T-cell (primary cell): ENCODE measurements around the gene TMSB4X. TPM values are rescaled to one million over a fixed set of nuclear protein-coding genes. Genes with fewer than 3 reads are reported as not detected.
"Not testable (repeated sequence)": the region's sequence is repeated elsewhere in the genome, so short reads cannot be mapped to it uniquely, and the experiment has no call there.

Source experiments
- ATAC-seq, 4 experiments: fragments of 200-7000 bp in 3 of 4; fragments of 150-1000 bp in 1 of 4; cut with Tn5 transposase; replicated peaks in 1 of 4; 1 replicate in 3 of 4; 2 replicates in 1 of 4; pipeline ENCODE4 v1.10.0; 2021; ENCODE audit warnings: moderate library complexity in 3 of 4, mild to moderate bottlenecking in 2 of 4, moderate number of reproducible peaks in 1 of 4
- CTCF ChIA-PET, 2 donors: fragments of 300-600 bp; sonication (Branson Sonifier 250); formaldehyde crosslinking; loops; one replicate each; lab custom pipeline; 2022; ENCODE audit warnings: antibody characterized with exemption in 2 of 2; lab: Charles Lee
- POLR2A ChIA-PET, 2 donors: fragments of 300-600 bp; sonication (Branson Sonifier 250); formaldehyde crosslinking; loops; one replicate each; lab custom pipeline; 2022; ENCODE audit warnings: antibody characterized with exemption in 2 of 2; lab: Charles Lee
- DNase-seq, 35 experiments: peaks; one replicate each; pipeline versions ENCODE4 v3.0.0 to v3.0.0-alpha.2; 2013 to 2023
- H3K27ac ChIP-seq: one replicate; pipeline ENCODE4 v1.5.1; 2013; ENCODE audit warnings: low read length
- H3K27me3 ChIP-seq, 2 experiments: replicated peaks in 1 of 2; 1 replicate in 1 of 2; 2 replicates in 1 of 2; pipeline versions ENCODE4 v1.6.1 to v1.7.0; 2013; ENCODE audit warnings: low read length in 1 of 2, mixed read lengths in 1 of 2; ENCODE audit not compliant: control insufficient read depth in 2 of 2, insufficient read depth in 2 of 2; ENCODE audit errors: extremely low read depth in 1 of 2
- H3K36me3 ChIP-seq, 2 donors: 1 replicate in 1 of 2; 2 replicates in 1 of 2; pipeline versions ENCODE4 v1.6.1 to v1.7.0; 2013; ENCODE audit warnings: low read length in 1 of 2; ENCODE audit not compliant: control insufficient read depth in 2 of 2, insufficient read depth in 1 of 2; ENCODE audit errors: extremely low read depth in 1 of 2
- H3K4me1 ChIP-seq, 2 experiments: 1 replicate in 1 of 2; 2 replicates in 1 of 2; pipeline versions ENCODE4 v1.6.1 to v1.7.0; 2013; ENCODE audit warnings: low read length in 2 of 2, mixed read lengths in 1 of 2; ENCODE audit not compliant: insufficient read depth in 2 of 2, control insufficient read depth in 1 of 2; ENCODE audit errors: extremely low read depth in 1 of 2
- H3K4me3 ChIP-seq, 2 donors: 1 replicate in 1 of 2; 2 replicates in 1 of 2; pipeline versions ENCODE4 v1.5.1 to v1.7.0; 2013; ENCODE audit warnings: mild to moderate bottlenecking in 2 of 2, low read length in 1 of 2, moderate library complexity in 1 of 2; ENCODE audit not compliant: control insufficient read depth in 1 of 2; ENCODE audit errors: extremely low read depth in 1 of 2
- H3K9me3 ChIP-seq: 2 replicates; pipeline ENCODE4 v1.7.0; 2013
- H3K27ac Mint-ChIP-seq, 2 donors: one replicate each; pipeline ENCODE4 v1.8.0; 2020 to 2021; ENCODE audit warnings: mild to moderate bottlenecking in 2 of 2, mixed read lengths in 2 of 2
- H3K27me3 Mint-ChIP-seq, 2 donors: one replicate each; pipeline ENCODE4 v1.8.0; 2021 to 2022; ENCODE audit warnings: mixed read lengths in 2 of 2
- H3K36me3 Mint-ChIP-seq: one replicate; pipeline ENCODE4 v1.8.0; 2021; ENCODE audit warnings: mixed read lengths
- H3K4me1 Mint-ChIP-seq, 3 donors: one replicate each; pipeline ENCODE4 v1.8.0; 2020 to 2022; ENCODE audit warnings: mixed read lengths in 3 of 3, mild to moderate bottlenecking in 1 of 3
- H3K4me3 Mint-ChIP-seq, 3 donors: one replicate each; pipeline ENCODE4 v1.8.0; 2020 to 2022; ENCODE audit warnings: mild to moderate bottlenecking in 3 of 3, mixed read lengths in 3 of 3, moderate library complexity in 3 of 3
- H3K9me3 Mint-ChIP-seq, 3 donors: one replicate each; pipeline ENCODE4 v1.8.0; 2020 to 2022; ENCODE audit warnings: mixed read lengths in 3 of 3
- WGBS: methylation state at CpG from one replicate; pipeline ENCODE4 v1.1.5; 2013; ENCODE audit warnings: missing lambda C conversion rate; ENCODE audit not compliant: insufficient coverage; 5-methylcytosine and 5-hydroxymethylcytosine counted together
- total RNA-seq, 35 experiments: library from RNA in 6 of 35; stranded (reverse) in 6 of 35; fragments of 120-200 nt in 1 of 35; gene quantifications; one replicate each; pipeline versions ENCODE4 v1.2.1 to v1.2.4 and lab custom pipeline; 2013 to 2026

TMSB4X gene
- total RNA-seq, 5 donors from 2014 or later (not counting 1 experiment from before 2014, with no cell fraction given): 5,030 to 6,201 (median 5,880) TPM

DNA sequence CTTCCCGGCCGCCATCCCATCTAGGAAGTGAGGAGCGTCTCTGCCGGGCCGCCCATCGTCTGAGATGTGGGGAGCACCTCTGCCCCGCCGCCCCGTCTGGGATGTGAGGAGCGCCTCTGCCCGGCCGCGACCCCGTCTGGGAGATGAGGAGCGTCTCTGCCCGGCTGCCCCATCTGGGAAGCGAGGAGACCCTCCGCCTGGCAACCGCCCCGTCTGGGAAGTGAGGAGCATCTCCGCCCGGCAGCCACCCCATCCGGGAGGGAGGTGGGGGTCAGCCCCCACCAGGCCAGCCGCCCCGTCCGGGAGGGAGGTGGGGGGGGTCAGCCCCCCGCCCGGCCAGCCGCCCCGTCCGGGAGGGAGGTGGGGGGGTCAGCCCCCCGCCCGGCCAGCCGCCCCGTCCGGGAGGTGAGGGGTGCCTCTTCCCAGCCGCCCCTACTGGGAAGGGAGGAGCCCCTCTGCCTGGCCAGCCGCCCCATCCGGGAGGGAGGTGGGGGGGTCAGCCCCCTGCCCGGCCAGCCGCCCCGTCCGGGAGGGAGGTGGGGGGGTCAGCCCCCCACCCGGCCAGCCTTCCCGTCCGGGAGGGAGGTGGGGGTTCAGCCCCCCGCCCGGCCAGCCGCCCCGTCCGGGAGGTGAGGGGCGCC is 11.6 kb upstream of the TMSB4X start:
- H3K9me3 Mint-ChIP-seq, H3K4me3 ChIP-seq, ATAC-seq, H3K27ac Mint-ChIP-seq, H3K9me3 ChIP-seq, H3K27me3 ChIP-seq, CTCF ChIA-PET, H3K36me3 ChIP-seq, H3K36me3 Mint-ChIP-seq, H3K27ac ChIP-seq, H3K4me3 Mint-ChIP-seq, DNase-seq, POLR2A ChIA-PET: not testable (repeated sequence)
- H3K4me1 ChIP-seq: peaks cover 27 to 44% of the 10 kb centered on the region in 2 experiments
- H3K27me3 Mint-ChIP-seq: peaks cover 0 to 21% of the 10 kb centered on the region in 2 donors
- WGBS: no CpG with 5 or more reads among the region's 52 CpGs
- H3K4me1 Mint-ChIP-seq: peaks cover 60 to 65% (median 62%) of the 10 kb centered on the region in 3 donors

- Mint-ChIP-seq H3K27me3 (peaks cover 0 to 21% of the 10 kb centered on the region in 2 donors), H3K4me3 (no peak overlapping the region), H3K36me3 (no peaks in the 10 kb centered on the region), H3K27ac (peak overlapping the region; percentile 34 to 81), H3K4me1 (peaks cover 60 to 65% (median 63%) of the 10 kb centered on the region in 3 donors), H3K9me3 (no peaks in the 10 kb centered on the region)
- no peaks in the 10 kb centered on the region for H3K36me3 ChIP-seq
- no peak overlapping the region for H3K4me3 ChIP-seq
- CTCF ChIA-PET: interaction anchor here in 1 of 2 donors (1.6 kb wide), 1 partner anchor 19 kb away, joined by 4 read pairs; no protein-coding TSS in a partner anchor
- POLR2A ChIA-PET: interaction anchor here (0.5 to 1.6 kb wide), 6 partner anchors 8 to 519 kb away, joined by 3 to 14 read pairs (median 4); no protein-coding TSS in a partner anchor
- H3K4me1 ChIP-seq: peaks cover 27 to 49% of the 10 kb centered on the region in 2 experiments
- H3K27ac ChIP-seq: no peak overlapping the region
- ATAC-seq (no peak), DNase-seq (no peak)
- 60% methylated on average over 1 of the region's 6 CpGs for WGBS
- no peaks in the 10 kb centered on the region for H3K27me3 ChIP-seq
- no peaks in the 10 kb centered on the region for H3K9me3 ChIP-seq
Measured at GRCh38 chrX:12965131-12965940, 9.6 kb upstream of the TMSB4X start.

GRCh38 chrX:12966151-12966550 is 8.8 kb upstream of the TMSB4X start:
- no peaks in the 10 kb centered on the region for H3K27me3 ChIP-seq
- no peaks in the 10 kb centered on the region for H3K9me3 ChIP-seq
- peak overlapping the region; percentile 97 to 99 for H3K27ac Mint-ChIP-seq
- peaks cover 61 to 65% (median 63%) of the 10 kb centered on the region in 3 donors for H3K4me1 Mint-ChIP-seq
- ATAC-seq: no peak
- peaks cover 21 to 54% of the 10 kb centered on the region in 2 experiments for H3K4me1 ChIP-seq
- no peaks in the 10 kb centered on the region for H3K36me3 ChIP-seq
- H3K27ac ChIP-seq: peak overlapping the region; percentile 74
- no peaks in the 10 kb centered on the region for H3K36me3 Mint-ChIP-seq
- ChIA-PET POLR2A (interaction anchor here (0.5 to 1.6 kb wide), 4 partner anchors 9 to 518 kb away, joined by 3 to 5 read pairs (median 4); no protein-coding TSS in a partner anchor), CTCF (interaction anchor here (1.6 to 2.5 kb wide), 2 partner anchors 16 to 20 kb away, joined by 4 to 17 read pairs; no protein-coding TSS in a partner anchor)
- H3K27me3 Mint-ChIP-seq: peaks cover 0 to 21% of the 10 kb centered on the region in 2 donors
- no peak overlapping the region for H3K4me3 ChIP-seq
- H3K9me3 Mint-ChIP-seq: no peaks in the 10 kb centered on the region
- no CpG with 5 or more reads among the region's 1 CpG for WGBS
- no peak for DNase-seq
- H3K4me3 Mint-ChIP-seq: peak overlapping the region in 1 of 3 donors; percentile 80

DNA sequence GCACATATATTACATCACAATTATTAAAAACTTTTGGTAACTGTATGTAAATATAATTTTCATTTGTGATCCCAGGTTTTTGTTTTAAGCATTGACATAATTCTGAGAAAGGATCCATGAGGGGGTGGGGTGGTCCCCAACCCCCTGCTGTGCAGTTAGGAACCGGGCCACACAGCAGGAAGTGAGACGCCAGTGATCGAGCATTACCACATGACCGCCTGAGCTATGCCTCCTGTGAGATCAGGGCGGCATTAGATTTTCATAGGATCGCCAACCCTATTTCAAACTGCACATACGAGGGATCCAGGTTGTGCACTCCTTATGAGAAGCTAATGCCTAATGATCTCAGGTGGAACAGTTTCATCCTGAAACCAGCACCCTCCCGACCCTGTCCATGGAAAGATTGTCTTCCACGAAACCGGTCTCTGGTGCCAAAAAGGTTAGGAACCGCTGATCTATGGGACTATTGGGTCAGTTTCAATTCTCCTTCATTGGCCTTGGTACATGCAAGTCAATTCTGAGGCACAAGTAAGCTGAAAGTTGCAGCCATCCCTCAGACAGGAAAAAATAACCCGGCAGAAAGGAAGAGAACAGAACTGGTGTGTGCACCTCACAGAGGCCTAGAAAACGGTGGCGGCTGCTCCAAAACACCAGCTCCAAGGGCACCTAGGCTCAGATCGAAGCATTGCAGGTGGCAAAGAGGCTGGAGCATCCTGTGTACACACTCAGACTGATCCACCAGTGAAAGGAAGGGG is 7.0 kb upstream of the TMSB4X start:
- H3K36me3 ChIP-seq: no peaks in the 10 kb centered on the region
- peaks cover 20 to 51% of the 10 kb centered on the region in 2 experiments for H3K4me1 ChIP-seq
- H3K4me3 ChIP-seq: peak overlapping the region in 1 of 2 donors; percentile 17
- no peaks in the 10 kb centered on the region for H3K27me3 ChIP-seq
- Mint-ChIP-seq H3K36me3 (no peaks in the 10 kb centered on the region), H3K9me3 (no peaks in the 10 kb centered on the region), H3K4me3 (peak overlapping the region; percentile 66 to 80 (median 74)), H3K27ac (peak overlapping the region; percentile 97 to 99), H3K27me3 (peaks cover 0 to 17% of the 10 kb centered on the region in 2 donors), H3K4me1 (peaks cover 50 to 61% (median 57%) of the 10 kb centered on the region in 3 donors)
- CTCF ChIA-PET: interaction anchor here (0.6 to 7.1 kb wide), 11 partner anchors 9 to 503 kb away, joined by 3 to 44 read pairs (median 3); no protein-coding TSS in a partner anchor
- WGBS: 10% methylated on average over 2 of the region's 15 CpGs
- peak in 3 of 4 experiments; percentile 57 to 60 (median 58) for ATAC-seq
- POLR2A ChIA-PET: interaction anchor here (0.5 to 1.3 kb wide), 5 partner anchors 8 to 153 kb away, joined by 3 read pairs; no protein-coding TSS in a partner anchor
- peak in 2 of 35 experiments; percentile 41 to 63 for DNase-seq
- no peaks in the 10 kb centered on the region for H3K9me3 ChIP-seq
- peak overlapping the region; percentile 92 for H3K27ac ChIP-seq

DNA sequence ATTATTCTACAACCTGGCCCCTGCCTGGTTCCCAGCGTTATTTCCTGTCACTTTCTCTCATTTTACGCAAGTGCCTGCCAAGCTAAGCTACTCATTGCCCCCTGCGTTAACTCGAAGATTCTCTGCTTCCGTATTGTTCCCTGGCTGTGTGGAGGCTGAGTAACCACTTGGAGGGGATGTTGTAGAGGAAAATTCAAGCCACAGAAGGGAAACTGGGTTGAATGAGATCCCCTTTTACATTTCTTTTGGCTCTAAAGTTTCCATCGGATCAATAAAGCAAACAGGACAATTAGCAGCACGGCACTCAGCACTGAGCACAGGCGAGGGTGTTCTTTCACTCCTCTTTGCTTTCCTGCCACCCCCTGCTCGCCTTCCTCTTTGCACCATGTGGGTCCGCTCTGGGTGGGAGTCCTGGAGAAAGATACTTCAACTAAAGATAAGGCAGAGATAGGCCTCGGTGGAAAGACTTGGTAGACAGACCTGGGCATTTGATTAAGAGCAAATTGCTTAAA is 4.2 kb upstream of the TMSB4X start:
- Histone ChIP-seq H3K4me3 (peak overlapping the region; percentile 69 to 98), H3K27me3 (no peaks in the 10 kb centered on the region), H3K36me3 (peaks cover 0 to 4% of the 10 kb centered on the region in 2 donors), H3K4me1 (peaks cover 20 to 51% of the 10 kb centered on the region in 2 experiments), H3K9me3 (no peaks in the 10 kb centered on the region), H3K27ac (peak overlapping the region; percentile 94)
- H3K4me1 Mint-ChIP-seq: peaks cover 41 to 66% (median 49%) of the 10 kb centered on the region in 3 donors
- DNase-seq (peak in 28 of 35 experiments; percentile 45 to 85 (median 57)), ATAC-seq (peak; percentile 33 to 67 (median 40))
- H3K9me3 Mint-ChIP-seq: no peaks in the 10 kb centered on the region
- ChIA-PET POLR2A (interaction anchor here (0.6 to 1.5 kb wide), 8 partner anchors 11 to 181 kb away, joined by 3 to 10 read pairs (median 6); no protein-coding TSS in a partner anchor), CTCF (interaction anchor here (0.6 to 7.1 kb wide), 21 partner anchors 7 to 519 kb away, joined by 3 to 44 read pairs (median 4); no protein-coding TSS in a partner anchor)
- no CpG with 5 or more reads among the region's 11 CpGs for WGBS
- peaks cover 0 to 9% of the 10 kb centered on the region in 2 donors for H3K27me3 Mint-ChIP-seq
- peak overlapping the region; percentile 79 to 94 (median 90) for H3K4me3 Mint-ChIP-seq
- peak overlapping the region; percentile 94 to 99 for H3K27ac Mint-ChIP-seq
- peaks cover 9% of the 10 kb centered on the region for H3K36me3 Mint-ChIP-seq
